Measurements from ENCODE around the gene ITGA5.

The ITGA5 gene

DNA sequence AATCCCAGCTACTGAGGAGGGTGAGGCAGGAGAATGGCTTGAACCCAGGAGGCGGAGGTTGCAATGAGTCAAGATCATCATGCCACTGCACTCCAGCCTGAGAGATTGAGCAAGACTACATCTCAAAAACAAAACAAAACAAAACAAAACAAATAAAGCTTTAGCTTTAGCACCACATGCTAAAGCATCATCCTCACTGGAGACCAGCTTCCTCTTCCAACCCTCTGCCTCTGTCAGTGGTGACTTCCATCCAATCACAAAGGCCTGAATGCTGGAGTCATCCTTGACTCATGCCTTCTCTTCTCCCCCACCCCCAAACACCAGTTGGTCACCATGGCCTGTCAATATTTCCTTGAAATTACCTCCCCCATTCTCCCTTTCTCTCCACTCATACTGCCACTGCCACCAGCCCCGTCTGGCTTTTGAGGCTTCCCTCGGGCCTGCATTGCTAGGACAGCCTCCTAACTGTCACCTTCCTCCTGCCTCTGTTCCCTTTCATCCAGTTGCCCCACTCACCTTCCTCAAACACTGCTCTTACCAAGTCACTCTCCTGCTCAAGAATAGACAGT, 35.9 kb downstream of the ITGA5 start:
- Histone ChIP-seq H3K36me3 (replicated peaks) (no peaks in the 10 kb centered on the region), H3K27ac (peak overlapping the region; percentile 14), H3K27me3 (replicated peaks) (no peaks in the 10 kb centered on the region), H3K4me3 (ENCODE audit: low read depth, low read length) (no peak overlapping the region)
- in situ Hi-C loops (cut with HindIII; ENCODE audit: low pct_ligation_motif_present, low sequenced_read_pairs): no loop called here
- TF ChIP-seq, protein P1, sequence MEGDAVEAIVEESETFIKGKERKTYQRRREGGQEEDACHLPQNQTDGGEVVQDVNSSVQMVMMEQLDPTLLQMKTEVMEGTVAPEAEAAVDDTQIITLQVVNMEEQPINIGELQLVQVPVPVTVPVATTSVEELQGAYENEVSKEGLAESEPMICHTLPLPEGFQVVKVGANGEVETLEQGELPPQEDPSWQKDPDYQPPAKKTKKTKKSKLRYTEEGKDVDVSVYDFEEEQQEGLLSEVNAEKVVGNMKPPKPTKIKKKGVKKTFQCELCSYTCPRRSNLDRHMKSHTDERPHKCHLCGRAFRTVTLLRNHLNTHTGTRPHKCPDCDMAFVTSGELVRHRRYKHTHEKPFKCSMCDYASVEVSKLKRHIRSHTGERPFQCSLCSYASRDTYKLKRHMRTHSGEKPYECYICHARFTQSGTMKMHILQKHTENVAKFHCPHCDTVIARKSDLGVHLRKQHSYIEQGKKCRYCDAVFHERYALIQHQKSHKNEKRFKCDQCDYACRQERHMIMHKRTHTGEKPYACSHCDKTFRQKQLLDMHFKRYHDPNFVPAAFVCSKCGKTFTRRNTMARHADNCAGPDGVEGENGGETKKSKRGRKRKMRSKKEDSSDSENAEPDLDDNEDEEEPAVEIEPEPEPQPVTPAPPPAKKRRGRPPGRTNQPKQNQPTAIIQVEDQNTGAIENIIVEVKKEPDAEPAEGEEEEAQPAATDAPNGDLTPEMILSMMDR (IDR thresholded peaks at IDR 0.05; ENCODE audit: low read depth, low read length, missing control alignments): no peak
- peak; percentile 89 for DNase-seq

DNA sequence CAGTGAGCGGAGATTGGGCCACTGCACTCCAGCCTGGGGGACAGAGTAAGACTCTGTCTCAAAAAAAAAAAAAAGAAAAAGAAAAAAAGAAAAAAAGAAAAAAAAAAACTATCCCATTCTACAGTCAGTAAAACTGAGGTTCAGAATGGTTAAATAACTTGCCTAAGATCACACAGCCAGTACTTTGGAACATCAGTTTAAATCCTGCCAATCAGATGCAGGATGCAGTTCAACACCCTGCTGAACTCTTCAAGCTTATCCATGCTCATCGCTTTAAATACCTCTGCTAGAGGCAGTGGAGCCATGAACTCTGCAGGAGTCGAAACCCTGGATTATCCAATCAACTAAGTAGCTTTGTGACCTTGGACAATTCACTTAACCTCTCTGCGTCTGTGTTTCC, 37.9 kb downstream of the ITGA5 start:
- Histone ChIP-seq H3K36me3 (replicated peaks) (no peaks in the 10 kb centered on the region), H3K27me3 (replicated peaks) (no peaks in the 10 kb centered on the region), H3K27ac (no peak overlapping the region), H3K4me3 (ENCODE audit: low read depth, low read length) (no peak overlapping the region)
- in situ Hi-C loops (cut with HindIII; ENCODE audit: low pct_ligation_motif_present, low sequenced_read_pairs): no loop called here
- no peak for DNase-seq
- TF ChIP-seq, protein P1 (IDR thresholded peaks at IDR 0.05; ENCODE audit: low read depth, low read length, missing control alignments): no peak

DNA sequence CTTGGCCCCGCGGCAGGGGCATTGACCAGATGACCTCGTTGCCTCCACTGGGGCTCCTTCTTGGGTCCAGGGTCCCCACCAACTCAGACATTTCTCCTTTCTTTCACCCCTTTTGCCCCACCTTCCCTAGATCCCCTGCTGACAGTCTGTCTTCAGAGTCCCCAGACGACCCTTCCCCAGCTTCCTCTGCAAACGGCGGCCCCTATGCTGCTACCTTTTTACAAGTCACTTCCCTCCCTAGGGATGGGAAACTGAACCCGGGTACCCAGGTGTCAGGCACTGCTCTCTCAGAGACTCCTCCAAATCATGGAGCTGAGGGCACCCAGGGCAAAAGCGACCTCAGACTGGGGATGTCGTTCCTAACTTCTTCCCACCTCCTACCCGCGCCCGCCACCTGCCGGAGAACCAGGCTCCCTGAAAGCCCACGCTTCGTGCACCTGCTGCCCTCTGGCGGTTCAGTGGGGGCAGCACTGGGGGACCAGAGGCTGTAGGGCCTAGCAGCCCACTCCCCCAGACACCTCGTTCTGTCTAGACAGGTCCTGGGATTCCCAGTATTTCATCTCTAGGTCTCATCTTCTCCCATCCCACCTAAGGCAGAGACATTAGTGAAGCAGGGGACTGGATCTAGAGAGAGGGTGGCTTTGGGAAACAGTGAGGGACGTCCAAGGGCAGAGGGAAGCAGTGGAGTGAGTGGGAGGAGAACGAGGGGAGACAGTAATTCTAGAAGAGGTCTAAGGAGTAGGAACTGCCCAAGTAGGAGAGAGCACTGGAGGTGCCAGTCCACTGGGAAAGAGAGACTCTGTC, 39.5 kb downstream of the ITGA5 start:
- in situ Hi-C loops (cut with HindIII; ENCODE audit: low pct_ligation_motif_present, low sequenced_read_pairs): no loop called here
- TF ChIP-seq, protein P1 (IDR thresholded peaks at IDR 0.05; ENCODE audit: low read depth, low read length, missing control alignments): peak; percentile 100
- H3K4me3 ChIP-seq (ENCODE audit: low read depth, low read length): peak overlapping the region; percentile 54
- H3K36me3 ChIP-seq (replicated peaks): no peaks in the 10 kb centered on the region
- H3K27ac ChIP-seq: no peak overlapping the region
- DNase-seq: peak; percentile 70
- no peaks in the 10 kb centered on the region for H3K27me3 ChIP-seq (replicated peaks)

DNA sequence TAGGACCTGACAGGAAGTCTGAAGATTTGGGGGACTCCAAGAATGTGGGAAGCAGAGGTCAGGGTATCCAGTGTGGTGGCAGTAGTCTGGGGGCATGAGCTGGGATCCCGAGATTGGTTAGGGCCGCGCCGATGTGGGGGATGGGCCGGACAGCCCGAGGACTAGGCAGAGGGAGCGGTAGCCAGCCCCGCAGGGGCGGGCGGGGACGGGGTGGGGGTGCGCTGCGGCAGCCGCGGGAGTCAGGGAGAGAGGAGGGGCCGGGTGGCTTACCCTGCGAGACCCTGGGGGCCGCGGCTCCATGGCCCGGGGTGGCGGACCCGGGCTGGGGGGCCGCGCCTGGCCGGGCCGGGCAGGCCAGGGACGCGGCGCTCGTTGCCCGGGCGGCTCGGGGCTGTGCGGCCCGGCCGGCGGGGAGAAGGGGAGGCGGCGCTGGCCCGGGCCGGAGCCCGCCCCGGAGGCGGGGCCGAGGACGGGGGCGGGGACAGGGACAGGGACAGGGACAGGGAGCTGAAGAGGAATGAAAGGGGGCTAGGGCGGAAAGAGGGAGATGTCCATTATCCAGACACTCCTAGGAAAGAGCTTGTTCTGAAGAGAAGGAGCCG, 40.2 kb downstream of the ITGA5 start:
- DNase-seq: no peak
- Histone ChIP-seq H3K27ac (no peak overlapping the region), H3K4me3 (ENCODE audit: low read depth, low read length) (peak overlapping the region; percentile 54), H3K27me3 (replicated peaks) (no peaks in the 10 kb centered on the region), H3K36me3 (replicated peaks) (no peaks in the 10 kb centered on the region)
- TF ChIP-seq, protein P1 (IDR thresholded peaks at IDR 0.05; ENCODE audit: low read depth, low read length, missing control alignments): no peak
- in situ Hi-C loops (cut with HindIII; ENCODE audit: low pct_ligation_motif_present, low sequenced_read_pairs): no loop called here

DNA sequence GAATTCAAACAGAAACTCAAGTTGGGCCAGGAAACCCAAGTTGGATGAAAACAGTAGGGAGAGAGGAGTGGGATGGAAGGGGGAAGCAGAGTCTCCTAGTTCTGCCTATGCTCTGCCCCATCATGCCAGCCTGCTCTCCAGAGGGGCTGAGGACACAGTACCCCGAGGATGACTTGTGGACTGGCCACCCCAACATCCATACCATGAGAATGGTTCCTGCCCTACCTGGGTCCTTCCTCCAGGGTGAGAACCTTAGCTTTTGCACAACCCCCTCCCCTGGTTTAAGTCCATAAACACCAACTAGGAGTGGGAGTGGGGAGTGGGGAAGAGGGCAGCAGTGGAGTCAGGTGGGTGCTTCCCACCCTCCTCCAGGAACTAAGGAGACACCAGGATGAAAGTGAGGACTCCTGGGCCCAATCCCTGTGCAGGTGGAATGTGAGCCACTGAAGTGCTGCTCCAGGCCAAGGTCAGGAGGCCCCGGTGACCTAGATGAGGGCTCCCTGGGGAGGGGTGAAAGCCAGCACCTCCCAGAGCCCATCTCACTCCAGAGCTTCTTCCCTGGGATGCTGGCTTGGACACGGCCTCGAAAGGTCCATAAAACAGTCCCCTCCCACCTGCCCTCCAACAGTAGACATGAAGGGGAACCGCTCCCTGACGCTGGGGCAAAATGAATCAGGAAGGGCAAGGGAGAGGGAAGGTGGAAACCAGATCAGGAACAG, 41.1 kb downstream of the ITGA5 start:
- Histone ChIP-seq H3K36me3 (replicated peaks) (no peaks in the 10 kb centered on the region), H3K4me3 (ENCODE audit: low read depth, low read length) (no peak overlapping the region), H3K27me3 (replicated peaks) (no peaks in the 10 kb centered on the region), H3K27ac (no peak overlapping the region)
- in situ Hi-C loops (cut with HindIII; ENCODE audit: low pct_ligation_motif_present, low sequenced_read_pairs): no loop called here
- TF ChIP-seq, protein P1 (IDR thresholded peaks at IDR 0.05; ENCODE audit: low read depth, low read length, missing control alignments): no peak
- DNase-seq: no peak
